Kidney (tissue), 14 donors: ENCODE results near the gene IQSEC1. TPM values are rescaled to one million over a fixed set of nuclear protein-coding genes. Genes with fewer than 3 reads are reported as not detected.

ENCODE experiments used
- DNase-seq, 5 donors: peaks; one replicate each; pipeline ENCODE4 v3.0.0-alpha.2; 2013 to 2020
- FAIRE-seq: peaks from 2 replicates; lab custom pipeline; 2012; peaks lifted over from hg19 to GRCh38; lab: Jason Lieb, UNC
- H3K27ac ChIP-seq, 2 donors: one replicate each; pipeline ENCODE4 v1.7.0; 2013; ENCODE audit warnings: low read depth in 2 of 2, low read length in 2 of 2, inconsistent platforms in 1 of 2
- H3K27me3 ChIP-seq: one replicate; pipeline ENCODE4 v1.7.1; 2013; ENCODE audit warnings: low read length, inconsistent platforms; ENCODE audit not compliant: control insufficient read depth, insufficient read depth
- H3K36me3 ChIP-seq, 3 donors: one replicate each; pipeline versions ENCODE4 v1.7.0 to v1.7.1; 2013; ENCODE audit warnings: low read length in 3 of 3, control low read depth in 1 of 3, inconsistent platforms in 1 of 3; ENCODE audit not compliant: insufficient read depth in 3 of 3, control insufficient read depth in 2 of 3
- H3K4me1 ChIP-seq, 3 donors: one replicate each; pipeline versions ENCODE4 v1.7.0 to v1.7.1; 2013; ENCODE audit warnings: low read length in 3 of 3, inconsistent platforms in 1 of 3, low read depth in 1 of 3; ENCODE audit not compliant: control insufficient read depth in 2 of 3, insufficient read depth in 2 of 3
- H3K4me3 ChIP-seq, 3 donors: one replicate each; pipeline versions ENCODE4 v1.7.0 to v1.8.1; 2013; ENCODE audit warnings: low read length in 3 of 3, control low read depth in 1 of 3, inconsistent platforms in 1 of 3
- H3K9ac ChIP-seq, 3 donors: one replicate each; pipeline versions ENCODE4 v1.7.0 to v1.7.1; 2013; ENCODE audit warnings: low read length in 3 of 3, control low read depth in 1 of 3, inconsistent platforms in 1 of 3
- H3K9me3 ChIP-seq, 3 donors: one replicate each; pipeline versions ENCODE4 v1.7.0 to v1.7.1; 2013; ENCODE audit warnings: low read length in 3 of 3, control low read depth in 1 of 3, inconsistent platforms in 1 of 3; ENCODE audit not compliant: control insufficient read depth in 2 of 3, insufficient read depth in 1 of 3
- intact Hi-C: fragments of 100-400 bp; cut with DNase I; formaldehyde crosslinking; loops from one replicate; pipeline ENCODE4 v1.11.1; 2022
- polyA plus RNA-seq: library from polyadenylated mRNA; stranded (reverse); fragments of 350-450 nt; fragmentation: Illumina TruSeq; extraction: RNeasy Lipid Tissue Mini Kit (QIAGEN cat#74804); gene quantifications from one replicate; pipeline ENCODE4 v1.2.3, GENCODE V29; 2014; ENCODE audit warnings: low read depth, low replicate concordance; ENCODE audit not compliant: insufficient read depth
- total RNA-seq: library from RNA; stranded (reverse); fragmentation: NEBNext Ultra II Directional; extraction: Animal tissue kit (Norgen Biotek cat#: 25700); gene quantifications from one replicate; pipeline ENCODE4 v1.2.1, GENCODE V29; 2021
- TF ChIP-seq, protein P1 (sequence below): IDR thresholded peaks from 3 replicates; pipeline ENCODE4 v1.5.1; 2012; ENCODE audit warnings: mild to moderate bottlenecking, moderate library complexity, borderline replicate concordance; ENCODE audit not compliant: insufficient read depth; ENCODE audit errors: extremely low read depth
- donor health status: control.
- donor health status: control.
- donor health status: control.
- donor health status: control.
- donor health status: control.
- donor health status: DM: yes; HTN: yes; CAD: no.
- donor health status: Normal renal cell carcinoma (clear cell type).

IQSEC1 gene
- total and polyA plus RNA-seq, 2 donors from 2014 or later, result 15.1 to 45.7 TPM

DNA sequence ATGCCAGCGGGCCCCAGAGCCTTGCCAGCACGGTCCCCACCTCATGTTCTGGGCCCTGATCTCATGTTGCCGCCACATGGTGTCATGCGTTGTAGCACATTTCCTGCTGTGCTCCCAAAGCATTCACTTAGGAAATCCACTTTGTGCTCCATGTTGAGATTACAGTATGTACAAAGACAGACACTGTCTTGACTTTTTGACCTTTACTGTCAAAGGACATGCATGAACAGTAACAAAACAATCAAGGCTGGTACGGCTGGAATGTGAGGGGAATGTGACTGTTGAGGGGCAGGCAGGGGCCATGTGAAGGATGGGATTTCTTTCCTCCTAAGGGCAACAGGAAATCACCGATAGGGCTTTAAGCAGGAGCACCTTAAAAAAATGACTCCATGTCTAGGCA, 178.6 kb downstream of the IQSEC1 start:
- intact Hi-C loops, result no loop called here
- peaks cover 0 to 10% (median 6%) of the 10 kb centered on the region in 3 donors for H3K4me1 ChIP-seq
- H3K36me3 ChIP-seq, result peaks cover 0 to 7% (median 2%) of the 10 kb centered on the region in 3 donors
- no peaks in the 10 kb centered on the region for H3K27me3 ChIP-seq
- no peak overlapping the region for H3K9ac ChIP-seq
- DNase-seq (peak in 3 of 5 donors; percentile 57 to 87 (median 81)), FAIRE-seq (no peak)
- TF ChIP-seq, protein P1, sequence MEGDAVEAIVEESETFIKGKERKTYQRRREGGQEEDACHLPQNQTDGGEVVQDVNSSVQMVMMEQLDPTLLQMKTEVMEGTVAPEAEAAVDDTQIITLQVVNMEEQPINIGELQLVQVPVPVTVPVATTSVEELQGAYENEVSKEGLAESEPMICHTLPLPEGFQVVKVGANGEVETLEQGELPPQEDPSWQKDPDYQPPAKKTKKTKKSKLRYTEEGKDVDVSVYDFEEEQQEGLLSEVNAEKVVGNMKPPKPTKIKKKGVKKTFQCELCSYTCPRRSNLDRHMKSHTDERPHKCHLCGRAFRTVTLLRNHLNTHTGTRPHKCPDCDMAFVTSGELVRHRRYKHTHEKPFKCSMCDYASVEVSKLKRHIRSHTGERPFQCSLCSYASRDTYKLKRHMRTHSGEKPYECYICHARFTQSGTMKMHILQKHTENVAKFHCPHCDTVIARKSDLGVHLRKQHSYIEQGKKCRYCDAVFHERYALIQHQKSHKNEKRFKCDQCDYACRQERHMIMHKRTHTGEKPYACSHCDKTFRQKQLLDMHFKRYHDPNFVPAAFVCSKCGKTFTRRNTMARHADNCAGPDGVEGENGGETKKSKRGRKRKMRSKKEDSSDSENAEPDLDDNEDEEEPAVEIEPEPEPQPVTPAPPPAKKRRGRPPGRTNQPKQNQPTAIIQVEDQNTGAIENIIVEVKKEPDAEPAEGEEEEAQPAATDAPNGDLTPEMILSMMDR, result no peak
- H3K27ac ChIP-seq, result no peak overlapping the region
- H3K4me3 ChIP-seq, result no peak overlapping the region
- no peaks in the 10 kb centered on the region for H3K9me3 ChIP-seq

DNA sequence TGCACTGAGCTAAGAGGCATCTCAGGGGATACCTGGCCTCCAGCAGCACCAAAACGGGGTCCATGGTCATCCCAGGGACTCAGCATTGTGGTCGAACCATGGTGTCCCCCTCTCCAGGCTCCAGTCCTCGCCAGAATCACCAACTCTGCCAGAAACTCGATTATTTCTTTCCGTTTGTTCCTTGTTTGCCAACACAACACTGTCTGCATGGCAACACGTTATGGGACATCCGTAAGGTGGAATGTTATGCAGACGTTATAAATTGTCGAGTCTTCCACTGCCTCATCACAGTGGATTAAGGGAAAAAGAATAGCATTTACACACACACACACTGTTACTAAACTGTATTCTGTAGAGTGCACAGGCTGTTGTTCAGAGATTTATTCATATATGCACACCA, 179.4 kb downstream of the IQSEC1 start:
- Histone ChIP-seq H3K4me3 (no peak overlapping the region), H3K9me3 (no peaks in the 10 kb centered on the region), H3K4me1 (peaks cover 0 to 10% (median 6%) of the 10 kb centered on the region in 3 donors), H3K27ac (no peak overlapping the region), H3K9ac (no peak overlapping the region), H3K27me3 (no peaks in the 10 kb centered on the region), H3K36me3 (peaks cover 0 to 7% (median 2%) of the 10 kb centered on the region in 3 donors)
- intact Hi-C loops, result no loop called here
- TF ChIP-seq, protein P1, result no peak
- DNase-seq (no peak), FAIRE-seq (no peak)

DNA sequence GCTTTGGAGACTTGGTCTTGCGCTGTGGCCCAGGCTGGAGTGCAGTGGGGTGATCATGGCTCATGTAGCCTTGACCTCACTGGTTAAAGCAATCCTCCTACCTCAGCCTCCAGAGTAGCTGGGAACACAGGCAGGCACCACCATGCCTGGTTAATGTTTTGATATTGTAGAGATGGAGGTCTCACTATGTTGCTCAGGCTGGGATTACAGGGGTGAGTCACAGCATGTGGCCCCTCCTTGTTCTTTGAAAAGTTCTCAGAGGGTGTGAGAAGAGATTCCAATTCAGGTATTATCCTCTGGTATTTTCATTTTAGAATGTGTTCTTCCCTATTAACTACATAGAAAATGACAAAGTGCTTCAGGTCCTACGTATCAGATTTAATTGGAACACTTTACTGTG, 180.0 kb downstream of the IQSEC1 start:
- H3K36me3 ChIP-seq, result peaks cover 0 to 4% (median 0%) of the 10 kb centered on the region in 3 donors
- DNase-seq (no peak), FAIRE-seq (no peak)
- no peaks in the 10 kb centered on the region for H3K27me3 ChIP-seq
- no peak overlapping the region for H3K27ac ChIP-seq
- intact Hi-C loops, result no loop called here
- H3K9ac ChIP-seq, result no peak overlapping the region
- H3K9me3 ChIP-seq, result no peaks in the 10 kb centered on the region
- H3K4me3 ChIP-seq, result no peak overlapping the region
- TF ChIP-seq, protein P1, result no peak
- peaks cover 0 to 10% (median 6%) of the 10 kb centered on the region in 3 donors for H3K4me1 ChIP-seq

DNA sequence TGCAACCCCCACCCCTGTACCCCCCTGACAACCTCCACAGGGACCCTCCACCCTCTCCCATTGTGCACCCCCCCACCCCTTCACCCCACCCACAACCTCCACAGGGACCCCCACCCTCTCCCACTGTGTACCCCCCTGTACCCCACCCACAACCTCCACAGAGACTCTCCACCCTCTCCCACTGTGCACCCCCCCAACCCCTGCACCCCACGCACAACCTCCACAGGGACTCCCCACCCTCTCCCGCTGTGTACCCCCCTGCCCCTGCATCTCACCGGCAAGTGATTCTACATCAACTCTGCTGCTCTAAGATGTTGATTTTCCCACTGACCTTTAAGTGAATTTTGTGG, 180.4 kb downstream of the IQSEC1 start:
- H3K27me3 ChIP-seq, result no peaks in the 10 kb centered on the region
- no peak overlapping the region for H3K27ac ChIP-seq
- H3K4me3 ChIP-seq, result no peak overlapping the region
- peaks cover 0 to 10% (median 6%) of the 10 kb centered on the region in 3 donors for H3K4me1 ChIP-seq
- TF ChIP-seq, protein P1, result no peak
- DNase-seq, result peak in 1 of 5 donors; percentile 43
- H3K9me3 ChIP-seq, result no peaks in the 10 kb centered on the region
- intact Hi-C loops, result no loop called here
- H3K36me3 ChIP-seq, result peaks cover 0 to 4% (median 0%) of the 10 kb centered on the region in 3 donors
- no peak overlapping the region for H3K9ac ChIP-seq
- FAIRE-seq, result no peak
